H1 (cell line): Measurements from ENCODE around the gene SLC2A8. TPM values are rescaled to one million over a fixed set of nuclear protein-coding genes. Genes with fewer than 3 reads are reported as not detected.
A peak's percentile ranks its signal among the peaks of the same experiment; 100 is the strongest.

Experiments used
- CTCF ChIA-PET: fragments of 300-600 bp; sonication (Branson Sonifier 250); formaldehyde crosslinking; loops from one replicate; lab custom pipeline; 2021; ENCODE audit not compliant: partially characterized antibody; lab: Charles Lee
- POLR2A ChIA-PET: fragments of 300-600 bp; sonication (Branson Sonifier 250); formaldehyde crosslinking; loops from one replicate; lab custom pipeline; 2021; ENCODE audit warnings: inconsistent platforms; ENCODE audit not compliant: partially characterized antibody; lab: Charles Lee
- DNase-seq, 2 experiments: peaks; one replicate each; pipeline versions ENCODE4 v3.0.0 to v3.0.0-alpha.2; 2010 to 2022; ENCODE audit warnings: low spot score in 2 of 2, low read depth in 1 of 2, mixed read lengths in 1 of 2
- FAIRE-seq: peaks from 2 replicates; lab custom pipeline; 2011; peaks lifted over from hg19 to GRCh38; lab: Jason Lieb, UNC
- H2AFZ ChIP-seq: 2 replicates; pipeline ENCODE4 v1.8.1; 2012; ENCODE audit warnings: low read length, inconsistent platforms
- H2AK5ac ChIP-seq: 2 replicates; pipeline ENCODE4 v1.6.1; 2013; ENCODE audit warnings: low read depth, low read length
- H2BK120ac ChIP-seq: replicated peaks from 2 replicates; pipeline ENCODE3; 2013; ENCODE audit warnings: low read depth, low read length, inconsistent platforms
- H2BK12ac ChIP-seq: 2 replicates; pipeline ENCODE4 v1.6.1; 2013; ENCODE audit warnings: low read depth, low read length
- H2BK15ac ChIP-seq: 2 replicates; pipeline ENCODE4 v1.6.1; 2013; ENCODE audit warnings: low read length
- H2BK20ac ChIP-seq: 2 replicates; pipeline ENCODE4 v1.6.1; 2013; ENCODE audit warnings: low read length
- H2BK5ac ChIP-seq: 2 replicates; pipeline ENCODE4 v1.6.1; 2013; ENCODE audit warnings: low read depth, low read length
- H3K14ac ChIP-seq: 2 replicates; pipeline ENCODE4 v1.6.1; 2013; ENCODE audit warnings: inconsistent platforms; ENCODE audit not compliant: insufficient read length
- H3K18ac ChIP-seq: 2 replicates; pipeline ENCODE4 v1.6.1; 2013; ENCODE audit warnings: low read length; ENCODE audit errors: extremely low read depth
- H3K23ac ChIP-seq: 2 replicates; pipeline ENCODE4 v1.6.1; 2013; ENCODE audit warnings: inconsistent platforms; ENCODE audit not compliant: insufficient read length
- H3K23me2 ChIP-seq: 2 replicates; pipeline ENCODE4 v1.6.1; 2013; ENCODE audit warnings: low read depth, low read length
- H3K27ac ChIP-seq: 2 replicates; pipeline ENCODE4 v1.6.1; 2011; ENCODE audit warnings: low read depth, low read length, inconsistent platforms
- H3K27me3 ChIP-seq, 4 experiments: replicated peaks in 1 of 4; 1 replicate in 1 of 4; 2 replicates in 3 of 4; pipeline versions ENCODE4 v1.6.1 to v1.8.1; 2011 to 2013; ENCODE audit warnings: low read length in 3 of 4, mild to moderate bottlenecking in 3 of 4, inconsistent platforms in 2 of 4, mixed read lengths in 2 of 4, moderate library complexity in 1 of 4; ENCODE audit not compliant: control insufficient read depth in 3 of 4, insufficient read depth in 3 of 4; ENCODE audit errors: extremely low read depth in 1 of 4
- H3K36me3 ChIP-seq, 4 experiments: 2 replicates each; pipeline versions ENCODE4 v1.6.1 to v1.8.1; 2011 to 2013; ENCODE audit warnings: mild to moderate bottlenecking in 4 of 4, low read length in 3 of 4, moderate library complexity in 2 of 4, control low read depth in 1 of 4, inconsistent platforms in 1 of 4; ENCODE audit not compliant: insufficient read depth in 4 of 4, control insufficient read depth in 2 of 4
- H3K4ac ChIP-seq: replicated peaks from 2 replicates; pipeline ENCODE3; 2013; ENCODE audit warnings: low read length, low read depth, mixed read lengths, inconsistent platforms; ENCODE audit not compliant: insufficient read length
- H3K4me1 ChIP-seq, 4 experiments: replicated peaks in 1 of 4; 1 replicate in 1 of 4; 2 replicates in 3 of 4; pipeline versions ENCODE4 v1.6.1 to v1.8.1; 2011 to 2013; ENCODE audit warnings: low read length in 3 of 4, inconsistent platforms in 2 of 4, mixed read lengths in 1 of 4; ENCODE audit not compliant: insufficient read depth in 4 of 4, control insufficient read depth in 3 of 4
- H3K4me2 ChIP-seq, 2 experiments: 2 replicates each; pipeline versions ENCODE4 v1.6.1 to v1.8.1; 2011 to 2013; ENCODE audit warnings: low read depth in 2 of 2, low read length in 2 of 2, control low read depth in 1 of 2, inconsistent platforms in 1 of 2, mild to moderate bottlenecking in 1 of 2; ENCODE audit not compliant: insufficient read depth in 1 of 2
- H3K4me3 ChIP-seq, 4 experiments: fragments of 200-600, 300-600 bp in 1 of 4; sonication (generic), shearing (Covaris generic), sonication (Bioruptor Twin) in 1 of 4; 2 replicates each; pipeline versions ENCODE4 v1.5.1 to v1.8.1; 2011 to 2016; ENCODE audit warnings: low read length in 4 of 4, low read depth in 3 of 4, control low read depth in 2 of 4, inconsistent platforms in 2 of 4, mild to moderate bottlenecking in 2 of 4, mixed read lengths in 1 of 4, moderate library complexity in 1 of 4; ENCODE audit not compliant: insufficient read depth in 2 of 4; ENCODE audit errors: extremely low read depth in 1 of 4
- H3K56ac ChIP-seq: replicated peaks from 2 replicates; pipeline ENCODE3; 2013; ENCODE audit warnings: low read depth, mild to moderate bottlenecking, mixed read lengths, low read length, inconsistent platforms; ENCODE audit not compliant: insufficient read length
- H3K79me1 ChIP-seq: 2 replicates; pipeline ENCODE4 v1.6.1; 2013; ENCODE audit warnings: low read depth, low read length, control low read depth
- H3K79me2 ChIP-seq, 2 experiments: 2 replicates each; pipeline versions ENCODE4 v1.6.1 to v1.8.1; 2012 to 2013; ENCODE audit warnings: low read length in 2 of 2, mild to moderate bottlenecking in 2 of 2, inconsistent platforms in 1 of 2; ENCODE audit not compliant: insufficient read depth in 2 of 2, control insufficient read depth in 1 of 2
- H3K9ac ChIP-seq, 4 experiments: replicated peaks in 1 of 4; 1 replicate in 1 of 4; 2 replicates in 3 of 4; pipeline versions ENCODE4 v1.6.1 to v1.8.1; 2011 to 2013; ENCODE audit warnings: low read depth in 3 of 4, low read length in 3 of 4, control low read depth in 2 of 4, mild to moderate bottlenecking in 2 of 4, moderate library complexity in 2 of 4, inconsistent platforms in 1 of 4; ENCODE audit errors: extremely low read depth in 1 of 4
- H3K9me3 ChIP-seq, 2 experiments: 2 replicates each; pipeline versions ENCODE4 v1.6.1 to v1.8.1; 2012 to 2013; ENCODE audit warnings: mild to moderate bottlenecking in 2 of 2, moderate library complexity in 2 of 2, control low read depth in 1 of 2, inconsistent platforms in 1 of 2, low read depth in 1 of 2, low read length in 1 of 2, mixed read lengths in 1 of 2; ENCODE audit not compliant: insufficient read depth in 2 of 2
- H4K20me1 ChIP-seq, 2 experiments: replicated peaks in 1 of 2; 2 replicates each; pipeline versions ENCODE3 to v1.8.1; 2011 to 2013; ENCODE audit warnings: inconsistent platforms in 2 of 2, low read length in 2 of 2, mild to moderate bottlenecking in 1 of 2; ENCODE audit not compliant: insufficient read depth in 2 of 2, control insufficient read depth in 1 of 2
- H4K5ac ChIP-seq: 2 replicates; pipeline ENCODE4 v1.6.1; 2013; ENCODE audit warnings: low read length, low read depth, mixed read lengths, inconsistent platforms; ENCODE audit not compliant: insufficient read length
- H4K8ac ChIP-seq: 2 replicates; pipeline ENCODE4 v1.8.0; 2013; ENCODE audit warnings: mild to moderate bottlenecking, moderate library complexity, low read length, inconsistent platforms; ENCODE audit not compliant: insufficient read depth; ENCODE audit errors: extremely low read depth
- H4K91ac ChIP-seq: replicated peaks from 2 replicates; pipeline ENCODE3; 2013; ENCODE audit warnings: low read length, mixed read lengths, inconsistent platforms; ENCODE audit not compliant: insufficient read length
- ATF3 ChIP-seq: IDR thresholded peaks from 2 replicates; pipeline ENCODE4 v1.6.1; 2011; ENCODE audit warnings: low read depth, mild to moderate bottlenecking, low read length; ENCODE audit not compliant: insufficient read depth
- JUN ChIP-seq: IDR thresholded peaks from 2 replicates; pipeline ENCODE4 v1.6.1; 2011; ENCODE audit warnings: low read depth, mild to moderate bottlenecking, improper control_type of control experiment, low read length
- JUND ChIP-seq: IDR thresholded peaks from 2 replicates; pipeline ENCODE4 v1.6.1; 2011; ENCODE audit warnings: mild to moderate bottlenecking, improper control_type of control experiment, low read length
- KDM4A ChIP-seq: IDR thresholded peaks from one replicate; pipeline ENCODE4 v1.7.1; 2012; ENCODE audit warnings: low read depth, mild to moderate bottlenecking, moderate library complexity, low read length, inconsistent platforms; ENCODE audit not compliant: severe bottlenecking
- MAFK ChIP-seq: IDR thresholded peaks from 2 replicates; pipeline ENCODE4 v1.6.1; 2012; ENCODE audit warnings: low read depth, mild to moderate bottlenecking, improper control_type of control experiment, low read length
- PHF8 ChIP-seq: fragments of 200-600 bp; sonication (generic); conservative IDR thresholded peaks from 2 replicates; pipeline ENCODE4 v1.7.1; 2012; ENCODE audit warnings: low read depth, mild to moderate bottlenecking, inconsistent platforms, low read length, moderate library complexity
- SAP30 ChIP-seq: fragments of 300-600 bp; sonication (generic); IDR thresholded peaks from 2 replicates; pipeline ENCODE4 v1.7.1; 2012; ENCODE audit warnings: low read length, moderate library complexity, mild to moderate bottlenecking, inconsistent platforms; ENCODE audit not compliant: insufficient read depth, insufficient replicate concordance
- SIRT6 ChIP-seq: IDR thresholded peaks from one replicate; pipeline ENCODE4 v1.7.1; 2012; ENCODE audit warnings: low read length, inconsistent platforms
- WGBS, 2 experiments: shearing (Covaris generic) in 1 of 2; methylation state at CpG; one replicate each; pipeline versions ENCODE4 v1.1.6 to v1.1.7; 2013 to 2015; ENCODE audit warnings: low lambda C conversion rate in 2 of 2, mixed read lengths in 2 of 2, inconsistent platforms in 1 of 2, low coverage in 1 of 2, missing lambda C conversion rate in 1 of 2; ENCODE audit not compliant: insufficient replicate concordance in 2 of 2, insufficient coverage in 1 of 2, insufficient read length in 1 of 2; ENCODE audit errors: extremely low coverage in 1 of 2, missing lambda C conversion rate in 1 of 2; 5-methylcytosine and 5-hydroxymethylcytosine counted together
- polyA plus RNA-seq, 7 experiments: library from polyadenylated mRNA; depleted of rRNA in 3 of 7; stranded (reverse) in 5 of 7; unstranded in 2 of 7; fragments of >200 nt in 5 of 7; fragments of 200-250 nt in 2 of 7; gene quantifications; 1 replicate in 5 of 7; 2 replicates in 1 of 7; 4 replicates in 1 of 7; pipeline versions ENCODE4 v1.2.1 to v1.2.3, GENCODE V29; 2011 to 2013; ENCODE audit warnings: missing spikeins in 2 of 7, mixed read lengths in 2 of 7
- total RNA-seq: library from RNA; stranded (reverse); fragmentation: NEBNext Ultra II Directional; extraction: Animal tissue kit (Norgen Biotek cat#: 25700); gene quantifications from 2 replicates; pipeline ENCODE4 v1.2.1, GENCODE V29; 2021
- TF ChIP-seq, protein P1 (sequence below): IDR thresholded peaks from 2 replicates; pipeline ENCODE4 v1.6.1; 2012; ENCODE audit warnings: low read length, inconsistent platforms

Gene SLC2A8
- total and polyA plus RNA-seq, 2 of the 8 experiments (the other 6 are each of a cell fraction or from before 2014, with no cell fraction given): 24.6 to 36.4 TPM

GRCh38 chr9:127396253-127396807 lies 639 bp upstream of the SLC2A8 start:
- Histone ChIP-seq H2BK12ac (peak overlapping the region; percentile 1; the same call in 1 of the 2 replicates), H3K9ac (peak overlapping the region; percentile 15 to 58 (median 50)), H2AFZ (peak overlapping the region; percentile 65; the same call in 1 of the 2 replicates), H2BK120ac (no peak overlapping the region), H3K4ac (no peak overlapping the region), H2BK5ac (no peak overlapping the region), H3K23me2 (peaks cover 14% of the 10 kb centered on the region), H3K18ac (no peak overlapping the region), H3K4me3 (peak overlapping the region; percentile 38 to 71 (median 67)), H2AK5ac (no peak overlapping the region), H3K27ac (peak overlapping the region; percentile 35; the same call in 1 of the 2 replicates), H4K91ac (no peak overlapping the region), H3K14ac (no peak overlapping the region), H4K8ac (peak overlapping the region; percentile 47; the same call in 1 of the 2 replicates), H3K9me3 (no peaks in the 10 kb centered on the region), H2BK15ac (no peak overlapping the region), H3K79me2 (peaks cover 0 to 15% of the 10 kb centered on the region in 2 experiments; a peak in 1 of 4 replicates), H3K36me3 (peaks cover 0 to 5% (median 0%) of the 10 kb centered on the region in 4 experiments; a peak in 3 of 8 replicates), H3K56ac (no peak overlapping the region), H3K27me3 (peaks cover 0 to 6% (median 0%) of the 10 kb centered on the region in 4 experiments; a peak in 3 of 7 replicates), H2BK20ac (no peak overlapping the region), H3K4me2 (peak overlapping the region; percentile 81 to 87), H4K5ac (no peak overlapping the region), H4K20me1 (peaks cover 10% of the 10 kb centered on the region in 2 experiments), H3K23ac (no peak overlapping the region), H3K4me1 (peaks cover 0 to 15% (median 6%) of the 10 kb centered on the region in 4 experiments; a peak in 6 of 7 replicates), H3K79me1 (peaks cover 3% of the 10 kb centered on the region)
- no peak for DNase-seq
- FAIRE-seq: no peak
- ChIA-PET POLR2A (interaction anchor here (0.6 to 3.5 kb wide), 9 partner anchors 10 to 172 kb away, joined by 3 to 24 read pairs (median 6); partner anchors contain the start of genes LRSAM1, RPL12 and ZNF79), CTCF (interaction anchor here (0.6 to 4.8 kb wide), 10 partner anchors 10 to 216 kb away, joined by 3 to 21 read pairs (median 6); partner anchors contain the start of gene ZNF79)
- WGBS, 2 experiments: 9% methylated on average over 24 of the region's 27 CpGs; no CpG with 5 or more reads in 1 of the 2 experiments
- TF ChIP-seq ATF3 (0 out of 2 replicates have a peak, but pooled peaks have one; percentile 13), JUN (no peak), JUND (no peak), SAP30 (peak; percentile 68), SIRT6 (no peak), KDM4A (peak; percentile 89), MAFK (no peak), PHF8 (peak; percentile 46)
- TF ChIP-seq, protein P1, sequence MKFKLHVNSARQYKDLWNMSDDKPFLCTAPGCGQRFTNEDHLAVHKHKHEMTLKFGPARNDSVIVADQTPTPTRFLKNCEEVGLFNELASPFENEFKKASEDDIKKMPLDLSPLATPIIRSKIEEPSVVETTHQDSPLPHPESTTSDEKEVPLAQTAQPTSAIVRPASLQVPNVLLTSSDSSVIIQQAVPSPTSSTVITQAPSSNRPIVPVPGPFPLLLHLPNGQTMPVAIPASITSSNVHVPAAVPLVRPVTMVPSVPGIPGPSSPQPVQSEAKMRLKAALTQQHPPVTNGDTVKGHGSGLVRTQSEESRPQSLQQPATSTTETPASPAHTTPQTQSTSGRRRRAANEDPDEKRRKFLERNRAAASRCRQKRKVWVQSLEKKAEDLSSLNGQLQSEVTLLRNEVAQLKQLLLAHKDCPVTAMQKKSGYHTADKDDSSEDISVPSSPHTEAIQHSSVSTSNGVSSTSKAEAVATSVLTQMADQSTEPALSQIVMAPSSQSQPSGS: no peak
